G401 (cell line): Measurements from ENCODE around the gene SCGB2B2. TPM values are rescaled to one million over a fixed set of nuclear protein-coding genes. Genes with fewer than 3 reads are reported as not detected.
A peak's percentile ranks its signal among the peaks of the same experiment; 100 is the strongest.
"Not testable (repeated sequence)": the region's sequence is repeated elsewhere in the genome, so short reads cannot be mapped to it uniquely, and the experiment has no call there.

Experiments used
- DNase-seq: peaks from one replicate; pipeline ENCODE4 v3.0.0-alpha.2; 2015; ENCODE audit warnings: low spot score
- in situ Hi-C: cut with HindIII; loops from 2 replicates; pipeline ENCODE4 v1.10.0; 2016; ENCODE audit warnings: low sequenced_read_pairs, mixed read lengths
- total RNA-seq: library from RNA; depleted of rRNA; stranded (reverse); fragments of >200 nt; shearing (Covaris generic); gene quantifications from 2 replicates; pipeline ENCODE4 v1.2.3, GENCODE V29; 2014

The SCGB2B2 gene
- total RNA-seq, 1 experiment from 2014 or later = not detected

GRCh38 chr19:34673590-34673989 is 3.4 kb downstream of the SCGB2B2 start:
- no peak for DNase-seq
- in situ Hi-C loops = no loop called here

GRCh38 chr19:34671972-34672371 is 5.0 kb downstream of the SCGB2B2 start:
- in situ Hi-C loops = no loop called here

GRCh38 chr19:34669305-34669704 is 7.7 kb downstream of the SCGB2B2 start:
- DNase-seq = no peak
- in situ Hi-C loops = no loop called here

More at GRCh38 chr19:34671972-34672371, 5.0 kb downstream of the SCGB2B2 start:
- no peak for DNase-seq

DNA sequence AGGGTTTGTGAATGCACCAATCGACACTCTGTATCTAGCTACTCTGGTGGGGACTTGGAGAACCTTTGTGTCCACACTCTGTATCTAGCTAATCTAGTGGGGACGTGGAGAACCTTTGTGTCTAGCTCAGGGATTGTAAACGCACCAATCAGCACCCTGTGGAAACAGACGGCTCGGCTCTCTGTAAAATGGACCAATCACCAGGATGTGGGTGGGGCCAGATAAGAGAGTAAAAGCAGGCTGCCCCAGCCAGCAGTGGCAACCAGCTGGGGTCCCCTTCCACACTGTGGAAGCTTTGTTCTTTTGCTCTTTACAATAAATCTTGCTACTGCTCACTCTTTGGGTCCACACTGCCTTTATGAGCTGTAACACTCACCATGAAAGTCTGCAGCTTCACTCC is 8.3 kb downstream of the SCGB2B2 start:
- in situ Hi-C loops, DNase-seq: not testable (repeated sequence)

DNA sequence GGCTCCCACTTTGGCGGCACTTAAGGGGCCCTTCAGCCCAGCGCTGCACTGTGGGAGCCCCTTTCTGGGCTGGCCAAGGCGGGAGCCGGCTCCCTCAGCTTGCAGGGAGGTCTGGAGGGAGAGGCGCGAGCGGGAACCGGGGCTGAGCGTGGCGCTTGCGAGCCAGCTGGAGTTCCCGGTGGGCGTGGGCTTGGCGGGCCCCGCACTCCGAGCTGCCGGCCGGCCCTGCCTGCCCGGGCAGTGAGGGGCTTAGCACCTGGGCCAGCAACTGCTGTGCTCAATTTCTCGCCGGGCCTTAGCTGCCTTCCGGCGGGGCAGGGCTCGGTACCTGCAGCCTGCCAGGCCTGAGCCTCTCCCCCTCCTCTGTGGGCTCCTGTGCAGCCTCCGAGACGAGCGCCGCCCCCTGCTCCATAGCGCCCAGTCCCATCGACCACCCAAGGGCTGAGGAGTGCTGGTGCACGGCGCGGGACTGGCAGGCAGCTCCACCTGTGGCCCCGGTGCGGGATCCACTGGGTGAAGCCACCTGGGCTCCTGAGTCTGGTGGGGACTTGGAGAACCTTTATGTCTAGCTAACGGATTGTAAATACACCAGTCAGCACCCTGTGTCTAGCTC is 8.8 kb downstream of the SCGB2B2 start:
- DNase-seq, in situ Hi-C loops: not testable (repeated sequence)

DNA sequence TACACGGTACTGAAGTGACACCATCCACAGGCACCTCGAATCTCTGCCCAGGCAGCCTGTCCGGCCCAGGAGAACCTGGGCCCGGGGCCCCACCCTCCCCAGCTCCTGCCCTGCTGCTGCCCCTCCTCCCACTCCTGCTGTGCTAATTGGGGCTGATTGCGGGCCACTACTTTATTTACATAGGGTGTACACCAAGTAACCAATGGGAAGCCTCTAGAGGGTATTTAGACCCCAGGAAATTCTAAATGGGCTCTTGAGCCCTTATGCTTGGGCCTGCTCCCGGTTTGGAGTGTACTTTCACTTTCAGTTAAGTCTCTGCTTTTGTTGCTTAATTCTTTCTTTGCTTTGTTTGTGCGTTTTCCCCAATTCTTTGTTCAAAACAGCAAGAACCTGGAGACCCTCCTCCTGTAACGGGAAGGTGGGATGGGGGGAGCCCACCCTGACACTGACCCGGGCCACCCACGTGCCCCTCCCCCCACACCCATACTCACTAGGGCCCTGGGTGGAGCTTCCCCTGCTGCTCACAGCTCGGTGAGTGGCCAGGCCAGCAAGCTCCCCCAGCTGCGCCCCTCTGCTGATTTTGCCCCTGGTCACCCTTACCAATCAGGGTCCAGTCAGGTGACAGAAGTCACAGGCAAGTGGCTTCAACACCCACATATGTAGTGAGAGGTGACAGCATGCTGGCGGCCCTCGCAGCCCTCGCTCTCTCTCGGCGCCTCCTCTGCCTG is 9.4 kb downstream of the SCGB2B2 start:
- in situ Hi-C loops = no loop called here
- DNase-seq = no peak

DNA sequence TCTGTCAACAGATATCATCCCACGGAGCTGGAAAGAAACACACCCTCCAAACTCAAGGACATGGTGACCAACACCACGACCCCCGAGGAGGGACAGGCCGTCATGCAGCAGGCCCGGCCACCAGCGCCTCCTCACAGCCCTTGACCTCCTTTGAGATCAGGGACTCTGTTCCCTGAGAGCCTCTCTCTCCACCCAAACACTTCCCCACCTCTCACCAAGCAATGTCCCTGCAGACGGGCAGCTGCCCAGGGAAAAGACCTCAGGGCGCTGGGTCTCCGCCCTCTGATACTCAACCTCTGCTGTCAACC is 10.0 kb downstream of the SCGB2B2 start:
- in situ Hi-C loops = no loop called here
- DNase-seq = no peak

DNA sequence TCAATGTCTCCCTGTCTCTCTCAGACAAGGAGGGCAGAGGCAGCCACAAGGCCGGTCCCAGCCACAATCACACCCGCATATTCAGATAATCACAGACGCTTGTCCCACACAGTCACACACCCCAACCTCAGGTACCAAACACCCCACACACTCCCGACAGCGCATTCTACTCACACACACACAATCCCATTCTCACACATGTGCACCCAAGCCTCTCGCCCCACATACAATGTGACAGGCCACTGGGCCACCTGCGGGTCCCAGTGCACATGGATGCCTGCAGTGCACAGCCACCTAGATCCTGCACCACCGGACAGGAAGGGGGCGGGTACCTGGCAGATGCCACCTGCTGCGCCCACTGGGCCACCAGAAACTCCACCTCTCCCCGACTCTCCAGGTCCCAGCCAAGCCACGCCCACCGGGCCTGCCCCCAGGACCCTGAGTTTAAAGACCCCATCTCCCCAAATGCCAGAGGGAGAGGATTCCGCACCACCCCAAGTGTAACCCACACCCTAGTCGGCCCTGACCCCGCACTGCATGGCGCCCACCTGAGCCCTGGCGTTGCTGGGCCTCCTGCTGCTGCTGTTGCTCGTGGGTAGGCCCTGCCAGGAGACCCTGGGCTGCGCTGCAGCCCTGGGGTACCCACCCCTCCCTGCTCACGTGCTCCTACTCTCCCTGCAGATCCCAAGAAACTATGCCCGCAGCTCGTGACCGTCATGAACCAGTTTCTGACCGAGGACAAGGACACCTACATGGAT is 10.6 kb downstream of the SCGB2B2 start:
- in situ Hi-C loops = no loop called here
- DNase-seq = no peak

- in situ Hi-C loops, DNase-seq: not testable (repeated sequence)
Observed at GRCh38 chr19:34665275-34665674, 11.7 kb downstream of the SCGB2B2 start.

DNA sequence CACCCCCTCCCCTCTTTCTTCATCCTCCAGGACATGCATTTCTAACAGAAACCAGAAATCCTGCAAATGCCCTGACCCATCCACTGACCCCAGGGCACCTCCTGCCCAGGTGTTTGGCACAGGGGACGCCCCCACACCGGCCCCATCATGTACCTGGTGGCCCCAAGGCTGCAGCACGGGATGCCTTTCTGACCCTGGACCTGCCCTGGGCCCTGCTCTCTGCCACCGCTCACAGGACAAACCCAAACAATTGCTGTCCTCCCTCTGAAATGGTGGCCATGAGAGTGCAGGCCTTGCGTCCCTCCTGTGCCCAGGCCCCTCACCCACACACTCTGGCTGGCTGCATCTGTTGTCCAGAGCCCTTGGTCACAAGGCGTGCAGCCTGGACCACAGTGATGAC is 12.1 kb downstream of the SCGB2B2 start:
- DNase-seq = no peak
- in situ Hi-C loops = no loop called here

- DNase-seq = no peak
- in situ Hi-C loops = no loop called here
Observed at GRCh38 chr19:34664168-34664567, 12.8 kb downstream of the SCGB2B2 start.

DNA sequence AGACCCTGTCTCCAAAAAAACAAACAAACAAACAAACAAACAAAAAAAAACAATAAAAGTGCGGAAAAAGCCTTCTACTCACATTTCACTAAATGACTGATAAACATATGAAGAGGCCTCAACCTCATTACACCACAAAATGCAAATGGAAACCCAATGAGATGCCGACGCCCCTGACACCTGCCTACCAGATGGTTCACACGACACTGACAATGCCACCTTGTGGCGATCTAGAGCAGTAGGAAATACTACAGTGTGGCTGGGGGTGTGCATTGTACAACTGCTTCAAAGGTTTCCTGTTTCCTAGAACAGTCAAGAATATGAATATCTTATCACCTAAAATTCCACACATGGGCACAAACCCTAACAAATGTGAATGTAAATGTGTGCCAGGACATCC is 14.0 kb downstream of the SCGB2B2 start:
- DNase-seq = peak; percentile 31
- in situ Hi-C loops = no loop called here

GRCh38 chr19:34661357-34661756 is 15.6 kb downstream of the SCGB2B2 start:
- in situ Hi-C loops = no loop called here
- DNase-seq = no peak

DNA sequence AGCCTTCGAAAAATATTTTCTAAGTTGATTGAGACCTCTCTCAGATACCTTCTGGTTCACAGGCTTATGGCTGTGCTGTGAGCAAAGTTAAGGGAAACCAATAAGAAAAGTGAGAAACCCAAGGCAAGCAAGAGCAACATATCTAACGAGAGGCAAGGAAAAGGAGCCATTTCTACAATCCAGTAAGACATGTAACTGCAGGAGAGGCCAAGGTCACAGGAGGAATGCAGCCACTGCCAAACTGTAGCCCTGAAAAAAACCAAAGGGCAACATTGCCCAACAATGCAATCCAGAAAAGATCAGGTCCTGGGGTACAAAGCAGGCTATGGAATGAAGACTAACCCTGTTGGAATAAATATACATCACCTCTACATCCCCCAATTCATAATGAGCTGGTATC is 21.3 kb downstream of the SCGB2B2 start:
- in situ Hi-C loops = no loop called here
- no peak for DNase-seq

DNA sequence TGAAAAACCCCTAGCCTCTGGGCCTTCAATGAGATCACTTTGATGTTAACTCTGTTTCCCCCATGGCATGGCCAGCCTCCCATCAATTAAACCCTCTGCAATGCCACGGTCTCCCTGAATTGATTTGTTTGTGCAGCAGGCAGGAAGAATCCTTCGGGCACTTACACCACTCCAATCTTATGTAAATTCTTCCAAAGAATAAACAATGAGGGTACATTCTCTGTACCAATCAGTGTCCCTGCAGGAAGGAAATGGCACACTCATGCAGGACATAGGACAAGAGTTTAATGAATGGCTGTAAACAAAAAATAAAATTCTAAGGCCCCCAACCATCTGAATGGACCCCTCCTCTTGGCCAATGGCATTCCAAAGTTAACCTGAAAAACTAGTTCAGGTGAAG is 22.2 kb downstream of the SCGB2B2 start:
- in situ Hi-C loops = no loop called here

DNA sequence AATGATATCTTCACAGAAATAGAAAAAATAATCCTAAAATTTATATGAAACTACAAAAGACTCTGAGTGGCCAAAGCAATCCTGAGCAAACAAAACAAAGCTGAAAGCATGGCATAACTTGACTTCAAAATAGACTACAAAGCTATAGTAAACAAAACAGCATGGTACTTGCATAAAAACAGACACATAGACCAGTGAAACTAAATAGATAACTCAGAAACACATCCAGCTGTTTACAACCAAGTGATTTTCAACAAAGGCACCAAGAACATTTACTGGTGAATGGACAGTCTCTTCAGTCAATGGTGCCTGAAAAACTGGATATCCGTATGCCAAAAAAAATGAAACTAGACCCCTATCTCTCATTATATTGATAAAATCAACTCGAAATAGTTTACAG is 25.2 kb downstream of the SCGB2B2 start:
- in situ Hi-C loops = no loop called here

More for the DNA sequence above, 22.2 kb downstream of the SCGB2B2 start:
- no peak for DNase-seq

GRCh38 chr19:34649886-34650543 is 26.9 kb downstream of the SCGB2B2 start:
- in situ Hi-C loops = no loop called here

More for the DNA sequence above, 25.2 kb downstream of the SCGB2B2 start:
- DNase-seq = no peak

GRCh38 chr19:34645551-34645950 is 31.4 kb downstream of the SCGB2B2 start:
- in situ Hi-C loops = no loop called here
- DNase-seq = peak; percentile 80

More at GRCh38 chr19:34649886-34650543, 26.9 kb downstream of the SCGB2B2 start:
- no peak for DNase-seq

GRCh38 chr19:34644991-34645461 is 31.9 kb downstream of the SCGB2B2 start:
- in situ Hi-C loops = no loop called here
- DNase-seq = peak; percentile 71

- no peak for DNase-seq
- in situ Hi-C loops = no loop called here
Observed at GRCh38 chr19:34642241-34642640, 34.7 kb downstream of the SCGB2B2 start.
